Inflammatory macrophage treated with lipopolysaccharide for 1 hour (primary cell): Measurements from ENCODE around the gene AVP.

Source experiments
- DNase-seq, 2 donors: peaks; one replicate each; pipeline ENCODE4 v3.0.0-alpha.2; 2020 to 2022

The AVP gene

GRCh38 chr20:3109350-3110302 is 25.1 kb upstream of the AVP start:
- DNase-seq: no peak

- no peak for DNase-seq
These were observed 23.0 kb upstream of the AVP start for GRCh38 chr20:3107464-3108025.

GRCh38 chr20:3106658-3107463 is 22.3 kb upstream of the AVP start:
- DNase-seq: no peak

GRCh38 chr20:3106185-3106584 is 21.7 kb upstream of the AVP start:
- no peak for DNase-seq

GRCh38 chr20:3105256-3106137 is 21.0 kb upstream of the AVP start:
- DNase-seq: no peak

- DNase-seq: no peak
These were observed 19.0 kb upstream of the AVP start for GRCh38 chr20:3103369-3104032.

- DNase-seq: no peak
These were observed 18.2 kb upstream of the AVP start for GRCh38 chr20:3102575-3103368.

GRCh38 chr20:3101737-3102574 is 17.4 kb upstream of the AVP start:
- no peak for DNase-seq

- DNase-seq: no peak
These were observed 16.7 kb upstream of the AVP start for GRCh38 chr20:3101251-3101650.

GRCh38 chr20:3100480-3100879 is 16.0 kb upstream of the AVP start:
- DNase-seq: no peak

GRCh38 chr20:3094848-3095629 is 10.5 kb upstream of the AVP start:
- no peak for DNase-seq

- no peak for DNase-seq
These were observed 9.4 kb upstream of the AVP start for GRCh38 chr20:3093861-3094361.

- DNase-seq: no peak
These were observed 8.3 kb upstream of the AVP start for GRCh38 chr20:3092611-3093379.

GRCh38 chr20:3090565-3090964 is 6.0 kb upstream of the AVP start:
- DNase-seq: no peak

- no peak for DNase-seq
These were observed 3.5 kb upstream of the AVP start for GRCh38 chr20:3088031-3088430.

- DNase-seq: no peak
These were observed 1.1 kb upstream of the AVP start for GRCh38 chr20:3085571-3086072.

- no peak for DNase-seq
These were observed 449 bp upstream of the AVP start for GRCh38 chr20:3084986-3085360.
